Measurements from ENCODE around the gene DUSP8. TPM values are rescaled to one million over a fixed set of nuclear protein-coding genes. Genes with fewer than 3 reads are reported as not detected.

The DUSP8 gene
- total RNA-seq, 1 donor from 2014 or later, result 7.7 TPM

GRCh38 chr11:1536065-1536843, 35.8 kb downstream of the DUSP8 start:
- H3K36me3 Mint-ChIP-seq (ENCODE audit: unreplicated experiment), result no peaks in the 10 kb centered on the region
- peaks cover 11% of the 10 kb centered on the region for H3K4me1 Mint-ChIP-seq (ENCODE audit: unreplicated experiment)
- no peak for TF ChIP-seq CTCF (IDR thresholded peaks at IDR 0.05)
- peak overlapping the region; percentile 23 for H3K27ac Mint-ChIP-seq (ENCODE audit: unreplicated experiment)
- no peak for DNase-seq (ENCODE audit: extremely low spot score, unreplicated experiment)
- no peaks in the 10 kb centered on the region for H3K9me3 Mint-ChIP-seq (ENCODE audit: unreplicated experiment)
- H3K4me3 Mint-ChIP-seq (ENCODE audit: unreplicated experiment), result no peak overlapping the region
- peaks cover 18% of the 10 kb centered on the region for H3K27me3 Mint-ChIP-seq (ENCODE audit: unreplicated experiment)

DNA sequence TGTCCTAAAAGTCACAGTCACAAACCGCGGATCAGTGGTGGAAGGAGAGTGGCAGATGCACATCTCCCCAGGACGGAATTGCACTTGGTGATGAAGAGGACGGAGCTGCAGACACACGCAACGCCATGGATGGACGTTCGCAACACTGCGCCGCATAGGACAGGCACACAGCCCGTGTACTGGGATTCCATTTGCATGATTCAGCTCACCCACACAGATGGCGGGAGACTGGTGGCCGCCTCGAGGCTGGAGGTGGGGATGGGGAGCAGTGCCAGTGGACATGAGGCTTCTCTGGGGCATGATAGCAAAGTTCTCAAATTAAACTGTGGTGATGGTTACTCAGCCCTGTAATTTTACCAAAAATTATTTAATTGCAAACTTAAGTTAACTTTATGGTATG, 37.4 kb downstream of the DUSP8 start:
- H3K9me3 Mint-ChIP-seq (ENCODE audit: unreplicated experiment), result no peaks in the 10 kb centered on the region
- no peak overlapping the region for H3K27ac Mint-ChIP-seq (ENCODE audit: unreplicated experiment)
- no peak for DNase-seq (ENCODE audit: extremely low spot score, unreplicated experiment)
- no peak for TF ChIP-seq CTCF (IDR thresholded peaks at IDR 0.05)
- H3K4me3 Mint-ChIP-seq (ENCODE audit: unreplicated experiment), result no peak overlapping the region
- H3K36me3 Mint-ChIP-seq (ENCODE audit: unreplicated experiment), result no peaks in the 10 kb centered on the region
- peaks cover 13% of the 10 kb centered on the region for H3K27me3 Mint-ChIP-seq (ENCODE audit: unreplicated experiment)
- peaks cover 11% of the 10 kb centered on the region for H3K4me1 Mint-ChIP-seq (ENCODE audit: unreplicated experiment)

DNA sequence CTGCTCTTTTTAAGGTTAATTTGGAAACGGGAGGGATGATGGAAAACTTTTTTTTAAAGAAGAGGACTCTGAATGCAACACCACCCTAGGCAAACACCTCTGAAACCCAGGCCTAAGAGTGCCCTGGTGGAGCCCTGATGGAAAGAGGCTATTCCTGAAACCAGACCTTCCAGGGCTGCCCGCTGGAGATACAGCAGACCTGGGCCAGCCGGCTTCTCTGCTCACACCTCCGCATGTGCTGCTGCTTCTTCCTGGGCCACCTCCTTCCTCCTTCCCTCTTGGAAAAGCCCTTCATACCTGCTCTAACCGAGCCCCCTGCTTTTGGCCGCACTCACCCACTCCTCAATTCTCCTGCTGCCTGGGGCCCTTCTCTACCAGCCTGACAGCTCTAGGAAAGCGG, 37.9 kb downstream of the DUSP8 start:
- no peaks in the 10 kb centered on the region for H3K9me3 Mint-ChIP-seq (ENCODE audit: unreplicated experiment)
- no peak for DNase-seq (ENCODE audit: extremely low spot score, unreplicated experiment)
- H3K4me3 Mint-ChIP-seq (ENCODE audit: unreplicated experiment), result no peak overlapping the region
- H3K27me3 Mint-ChIP-seq (ENCODE audit: unreplicated experiment), result peaks cover 10% of the 10 kb centered on the region
- TF ChIP-seq CTCF (IDR thresholded peaks at IDR 0.05), result no peak
- H3K36me3 Mint-ChIP-seq (ENCODE audit: unreplicated experiment), result no peaks in the 10 kb centered on the region
- no peak overlapping the region for H3K27ac Mint-ChIP-seq (ENCODE audit: unreplicated experiment)
- H3K4me1 Mint-ChIP-seq (ENCODE audit: unreplicated experiment), result peaks cover 11% of the 10 kb centered on the region

- DNase-seq (ENCODE audit: extremely low spot score, unreplicated experiment), result no peak
- H3K36me3 Mint-ChIP-seq (ENCODE audit: unreplicated experiment), result no peaks in the 10 kb centered on the region
- no peak for TF ChIP-seq CTCF (IDR thresholded peaks at IDR 0.05)
- H3K4me1 Mint-ChIP-seq (ENCODE audit: unreplicated experiment), result peaks cover 11% of the 10 kb centered on the region
- no peak overlapping the region for H3K27ac Mint-ChIP-seq (ENCODE audit: unreplicated experiment)
- H3K4me3 Mint-ChIP-seq (ENCODE audit: unreplicated experiment), result no peak overlapping the region
- H3K27me3 Mint-ChIP-seq (ENCODE audit: unreplicated experiment), result peaks cover 6% of the 10 kb centered on the region
- no peaks in the 10 kb centered on the region for H3K9me3 Mint-ChIP-seq (ENCODE audit: unreplicated experiment)
Measured at GRCh38 chr11:1533342-1533725, 38.7 kb downstream of the DUSP8 start.

- no peak for TF ChIP-seq CTCF (IDR thresholded peaks at IDR 0.05)
- Mint-ChIP-seq H3K4me3 (ENCODE audit: unreplicated experiment) (no peak overlapping the region), H3K36me3 (ENCODE audit: unreplicated experiment) (no peaks in the 10 kb centered on the region), H3K9me3 (ENCODE audit: unreplicated experiment) (no peaks in the 10 kb centered on the region), H3K4me1 (ENCODE audit: unreplicated experiment) (peaks cover 11% of the 10 kb centered on the region), H3K27ac (ENCODE audit: unreplicated experiment) (no peak overlapping the region), H3K27me3 (ENCODE audit: unreplicated experiment) (peaks cover under 1% of the 10 kb centered on the region)
- no peak for DNase-seq (ENCODE audit: extremely low spot score, unreplicated experiment)
Measured at GRCh38 chr11:1532606-1533341, 39.3 kb downstream of the DUSP8 start.

Data from osteocyte (in vitro differentiated cells).